H9 (cell line): ENCODE data around the gene TMC8. TPM values are rescaled to one million over a fixed set of nuclear protein-coding genes. Genes with fewer than 3 reads are reported as not detected.

Source experiments
- DNase-seq: peaks from one replicate; pipeline ENCODE4 v3.0.0-alpha.2; 2017
- H2AFZ ChIP-seq: one replicate; pipeline ENCODE4 v1.6.1; 2013; ENCODE audit warnings: mild to moderate bottlenecking, low read length, control low read depth, moderate library complexity
- H2AK5ac ChIP-seq: 2 replicates; pipeline ENCODE4 v1.6.1; 2013; ENCODE audit warnings: low read length, control low read depth, mixed read lengths; ENCODE audit not compliant: insufficient read length
- H2BK120ac ChIP-seq: one replicate; pipeline ENCODE4 v1.6.1; 2013; ENCODE audit warnings: low read depth, mild to moderate bottlenecking, low read length, control low read depth, inconsistent platforms; ENCODE audit not compliant: poor library complexity, severe bottlenecking
- H2BK12ac ChIP-seq: 2 replicates; pipeline ENCODE4 v1.6.1; 2013; ENCODE audit warnings: low read length, control low read depth, mixed read lengths, low read depth; ENCODE audit not compliant: insufficient read length
- H2BK15ac ChIP-seq: 2 replicates; pipeline ENCODE4 v1.6.1; 2013; ENCODE audit warnings: low read depth, low read length, control low read depth
- H2BK20ac ChIP-seq: one replicate; pipeline ENCODE4 v1.6.1; 2013; ENCODE audit warnings: low read depth, mild to moderate bottlenecking, low read length, control low read depth, inconsistent platforms; ENCODE audit not compliant: poor library complexity, severe bottlenecking
- H2BK5ac ChIP-seq: 2 replicates; pipeline ENCODE4 v1.6.1; 2013; ENCODE audit warnings: low read length, control low read depth, mixed read lengths; ENCODE audit not compliant: insufficient read length
- H3K14ac ChIP-seq: 2 replicates; pipeline ENCODE4 v1.6.1; 2013; ENCODE audit warnings: low read length, control low read depth; ENCODE audit not compliant: insufficient read depth
- H3K18ac ChIP-seq: 2 replicates; pipeline ENCODE4 v1.6.1; 2013; ENCODE audit warnings: low read depth, mild to moderate bottlenecking, mixed read lengths, low read length, control low read depth; ENCODE audit not compliant: insufficient read length
- H3K23ac ChIP-seq: 2 replicates; pipeline ENCODE4 v1.6.1; 2013; ENCODE audit warnings: low read length, control low read depth, mixed read lengths, low read depth; ENCODE audit not compliant: insufficient read length
- H3K23me2 ChIP-seq: 2 replicates; pipeline ENCODE4 v1.6.1; 2013; ENCODE audit warnings: low read depth, mild to moderate bottlenecking, mixed read lengths, low read length, control low read depth; ENCODE audit not compliant: insufficient read length, poor library complexity, severe bottlenecking
- H3K27ac ChIP-seq: 2 replicates; pipeline ENCODE4 v1.5.1; 2013; ENCODE audit warnings: low read length, control low read depth, mixed read lengths, low read depth; ENCODE audit not compliant: insufficient read length
- H3K27me3 ChIP-seq: 2 replicates; pipeline ENCODE4 v1.6.1; 2013; ENCODE audit warnings: low read length, control low read depth, inconsistent platforms; ENCODE audit not compliant: insufficient read depth
- H3K4ac ChIP-seq: 2 replicates; pipeline ENCODE4 v1.6.1; 2013; ENCODE audit warnings: low read depth, mild to moderate bottlenecking, control low read depth, inconsistent platforms, low read length, moderate library complexity
- H3K4me1 ChIP-seq: 2 replicates; pipeline ENCODE4 v1.6.1; 2013; ENCODE audit warnings: low read length, control low read depth, inconsistent platforms; ENCODE audit not compliant: insufficient read depth
- H3K4me2 ChIP-seq: 2 replicates; pipeline ENCODE4 v1.6.1; 2013; ENCODE audit warnings: low read length, control low read depth, mixed read lengths; ENCODE audit not compliant: insufficient read length, insufficient read depth
- H3K56ac ChIP-seq: 2 replicates; pipeline ENCODE4 v1.6.1; 2013; ENCODE audit warnings: low read depth, mild to moderate bottlenecking, mixed read lengths, low read length, control low read depth; ENCODE audit not compliant: insufficient read length
- H3K79me1 ChIP-seq: 2 replicates; pipeline ENCODE4 v1.6.1; 2013; ENCODE audit warnings: low read depth, mild to moderate bottlenecking, moderate library complexity, low read length, control low read depth, inconsistent platforms; ENCODE audit not compliant: insufficient read depth, poor library complexity, severe bottlenecking
- H3K79me2 ChIP-seq: 2 replicates; pipeline ENCODE4 v1.6.1; 2013; ENCODE audit warnings: low read length, control low read depth, inconsistent platforms; ENCODE audit not compliant: insufficient read depth
- H3K9ac ChIP-seq: 2 replicates; pipeline ENCODE4 v1.6.1; 2013; ENCODE audit warnings: low read length, control low read depth, mixed read lengths; ENCODE audit not compliant: insufficient read length; ENCODE audit errors: extremely low read depth
- H3K9me3 ChIP-seq: one replicate; pipeline ENCODE4 v1.6.1; 2013; ENCODE audit warnings: low read depth, low read length, inconsistent platforms; ENCODE audit not compliant: control insufficient read depth
- H3T11ph ChIP-seq: one replicate; pipeline ENCODE4 v1.6.1; 2013; ENCODE audit warnings: mild to moderate bottlenecking, low read length, control low read depth, inconsistent platforms
- H4K20me1 ChIP-seq: one replicate; pipeline ENCODE4 v1.6.1; 2013; ENCODE audit not compliant: control insufficient read depth, insufficient read length, insufficient read depth
- H4K5ac ChIP-seq: 2 replicates; pipeline ENCODE4 v1.6.1; 2013; ENCODE audit warnings: low read depth, mild to moderate bottlenecking, mixed read lengths, low read length, control low read depth; ENCODE audit not compliant: insufficient read length
- H4K8ac ChIP-seq: replicated peaks from 2 replicates; pipeline ENCODE4 v1.6.1; 2013; ENCODE audit warnings: low read length, control low read depth, mixed read lengths, low read depth; ENCODE audit not compliant: insufficient read length
- H4K91ac ChIP-seq: 2 replicates; pipeline ENCODE4 v1.6.1; 2013; ENCODE audit warnings: low read depth, mild to moderate bottlenecking, moderate library complexity, mixed read lengths, low read length, control low read depth; ENCODE audit not compliant: insufficient read length
- H3K27ac Mint-ChIP-seq, 3 experiments: 2 replicates in 2 of 3; 3 replicates in 1 of 3; pipeline ENCODE4 v1.8.0; 2020 to 2021; ENCODE audit warnings: mixed read lengths in 3 of 3, mild to moderate bottlenecking in 1 of 3, moderate library complexity in 1 of 3
- H3K27me3 Mint-ChIP-seq: 2 replicates; pipeline ENCODE4 v1.8.0; 2021; ENCODE audit warnings: low read depth, mild to moderate bottlenecking, moderate library complexity, mixed read lengths
- H3K36me3 Mint-ChIP-seq, 3 experiments: 2 replicates in 2 of 3; 3 replicates in 1 of 3; pipeline ENCODE4 v1.8.0; 2020 to 2021; ENCODE audit warnings: low read depth in 3 of 3, mixed read lengths in 3 of 3; ENCODE audit not compliant: insufficient read depth in 1 of 3
- H3K4me1 Mint-ChIP-seq, 2 experiments: 2 replicates each; pipeline ENCODE4 v1.8.0; 2020; ENCODE audit warnings: mixed read lengths in 2 of 2
- H3K4me3 Mint-ChIP-seq, 2 experiments: 2 replicates in 1 of 2; 3 replicates in 1 of 2; pipeline ENCODE4 v1.8.0; 2020 to 2021; ENCODE audit warnings: mild to moderate bottlenecking in 2 of 2, mixed read lengths in 2 of 2, moderate library complexity in 1 of 2
- H3K9me3 Mint-ChIP-seq, 2 experiments: 2 replicates in 1 of 2; 3 replicates in 1 of 2; pipeline ENCODE4 v1.8.0; 2020; ENCODE audit warnings: mild to moderate bottlenecking in 2 of 2, mixed read lengths in 2 of 2, moderate library complexity in 1 of 2
- WGBS: extraction: QIAGEN DNeasy Blood & Tissue Kit; methylation state at CpG from one replicate; pipeline ENCODE4 v1.1.7; 2013; ENCODE audit warnings: missing lambda C conversion rate, low lambda C conversion rate, mixed read lengths; ENCODE audit not compliant: insufficient read length; ENCODE audit errors: extremely low coverage; 5-methylcytosine and 5-hydroxymethylcytosine counted together
- total RNA-seq: library from RNA; stranded (reverse); gene quantifications from 2 replicates; pipeline ENCODE4 v1.2.1, GENCODE V29; 2021
- TF ChIP-seq, protein P1 (sequence below): fragments of 200-600 bp; sonication (generic); conservative IDR thresholded peaks from 3 replicates; pipeline ENCODE4 v1.8.0; 2021; ENCODE audit warnings: antibody characterized with exemption, mild to moderate bottlenecking

TMC8 gene
- total RNA-seq, 1 experiment from 2014 or later, result 1.0 TPM

DNA sequence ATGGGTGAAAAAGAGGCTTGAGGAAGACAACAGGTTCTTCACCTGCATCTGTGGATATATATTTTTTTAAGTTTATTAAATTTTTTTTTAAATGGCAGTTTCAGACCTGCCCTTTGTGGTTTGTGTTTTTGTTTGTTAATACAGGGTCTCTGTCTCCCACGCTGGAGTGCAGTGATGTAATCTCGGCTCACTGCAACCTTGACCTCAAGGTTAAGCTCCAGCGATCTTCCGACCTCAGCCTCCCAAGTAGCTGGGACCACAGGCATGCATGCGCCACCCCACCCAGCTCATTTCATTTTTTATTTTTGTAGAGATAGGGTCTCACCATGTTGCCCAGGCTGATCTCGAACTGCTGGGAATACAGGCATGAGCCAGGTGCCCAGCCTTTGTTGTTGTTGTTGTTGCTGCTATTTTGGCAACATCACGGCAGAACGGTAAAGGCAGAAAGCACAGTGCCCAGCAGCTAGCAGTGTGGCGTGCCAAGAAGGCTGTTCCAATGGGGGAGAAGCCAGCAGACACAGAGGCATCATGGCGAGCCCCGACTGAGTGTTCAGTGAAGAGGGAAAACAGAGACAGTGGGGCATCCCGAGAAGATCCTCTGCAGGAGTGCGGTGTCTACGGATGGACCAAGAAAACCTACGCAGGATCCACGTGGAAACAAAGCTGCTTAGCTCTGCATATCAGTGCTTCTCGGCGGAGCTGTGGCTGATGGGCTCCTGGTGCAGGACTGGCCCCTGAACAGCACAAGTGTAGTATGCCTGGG is 21.7 kb upstream of the TMC8 start:
- H3T11ph ChIP-seq, result no peak overlapping the region
- H2BK120ac ChIP-seq, result no peak overlapping the region
- no peak overlapping the region for H3K14ac ChIP-seq
- no CpG with 5 or more reads among the region's 18 CpGs for WGBS
- no peak for DNase-seq
- no peaks in the 10 kb centered on the region for H3K9me3 Mint-ChIP-seq
- no peak overlapping the region for H2BK20ac ChIP-seq
- no peak overlapping the region for H3K18ac ChIP-seq
- no peak overlapping the region for H3K4ac ChIP-seq
- H3K27me3 ChIP-seq, result no peaks in the 10 kb centered on the region
- H2BK12ac ChIP-seq, result no peak overlapping the region
- peak overlapping the region in 1 of 3 experiments; percentile 62; a peak in 3 of 7 replicates for H3K27ac Mint-ChIP-seq
- H3K9me3 ChIP-seq, result no peaks in the 10 kb centered on the region
- no peak overlapping the region for H4K8ac ChIP-seq
- no peak overlapping the region for H3K4me2 ChIP-seq
- no peak overlapping the region for H3K9ac ChIP-seq
- H3K79me2 ChIP-seq, result no peaks in the 10 kb centered on the region
- H3K4me1 Mint-ChIP-seq, result peaks cover 7 to 8% of the 10 kb centered on the region in 2 experiments; a peak in 3 of 4 replicates
- H3K79me1 ChIP-seq, result no peaks in the 10 kb centered on the region
- no peak overlapping the region for H2AFZ ChIP-seq
- H3K23me2 ChIP-seq, result no peaks in the 10 kb centered on the region
- no peak overlapping the region for H3K23ac ChIP-seq
- H4K20me1 ChIP-seq, result no peaks in the 10 kb centered on the region
- no peak overlapping the region for H4K91ac ChIP-seq
- H2BK15ac ChIP-seq, result no peak overlapping the region
- H2BK5ac ChIP-seq, result no peak overlapping the region
- H3K36me3 Mint-ChIP-seq, result peaks cover 5 to 38% (median 19%) of the 10 kb centered on the region in 3 experiments
- no peaks in the 10 kb centered on the region; the same call in 1 of the 2 replicates for H3K27me3 Mint-ChIP-seq
- TF ChIP-seq, protein P1, sequence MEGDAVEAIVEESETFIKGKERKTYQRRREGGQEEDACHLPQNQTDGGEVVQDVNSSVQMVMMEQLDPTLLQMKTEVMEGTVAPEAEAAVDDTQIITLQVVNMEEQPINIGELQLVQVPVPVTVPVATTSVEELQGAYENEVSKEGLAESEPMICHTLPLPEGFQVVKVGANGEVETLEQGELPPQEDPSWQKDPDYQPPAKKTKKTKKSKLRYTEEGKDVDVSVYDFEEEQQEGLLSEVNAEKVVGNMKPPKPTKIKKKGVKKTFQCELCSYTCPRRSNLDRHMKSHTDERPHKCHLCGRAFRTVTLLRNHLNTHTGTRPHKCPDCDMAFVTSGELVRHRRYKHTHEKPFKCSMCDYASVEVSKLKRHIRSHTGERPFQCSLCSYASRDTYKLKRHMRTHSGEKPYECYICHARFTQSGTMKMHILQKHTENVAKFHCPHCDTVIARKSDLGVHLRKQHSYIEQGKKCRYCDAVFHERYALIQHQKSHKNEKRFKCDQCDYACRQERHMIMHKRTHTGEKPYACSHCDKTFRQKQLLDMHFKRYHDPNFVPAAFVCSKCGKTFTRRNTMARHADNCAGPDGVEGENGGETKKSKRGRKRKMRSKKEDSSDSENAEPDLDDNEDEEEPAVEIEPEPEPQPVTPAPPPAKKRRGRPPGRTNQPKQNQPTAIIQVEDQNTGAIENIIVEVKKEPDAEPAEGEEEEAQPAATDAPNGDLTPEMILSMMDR, result no peak
- H3K27ac ChIP-seq, result no peak overlapping the region
- no peak overlapping the region for H4K5ac ChIP-seq
- H3K4me1 ChIP-seq, result no peaks in the 10 kb centered on the region
- no peak overlapping the region for H3K4me3 Mint-ChIP-seq
- no peak overlapping the region for H3K56ac ChIP-seq
- H2AK5ac ChIP-seq, result no peak overlapping the region
